MM.1S (cell line): ENCODE results near the gene RAB8A.
A peak's percentile ranks its signal among the peaks of the same experiment; 100 is the strongest.

Experiments used
- DNase-seq: peaks from one replicate; pipeline ENCODE4 v3.0.0-alpha.2; 2015
- H2AFZ ChIP-seq: fragments of 300-600 bp; sonication (generic); 2 replicates; pipeline ENCODE4 v1.6.0; 2016; ENCODE audit warnings: antibody characterized with exemption, low read length
- H3F3A ChIP-seq: fragments of 300-600 bp; sonication (generic); 2 replicates; pipeline ENCODE4 v1.6.1; 2016; ENCODE audit warnings: mild to moderate bottlenecking, antibody characterized with exemption, low read length, moderate library complexity, mixed read lengths; ENCODE audit not compliant: insufficient read depth
- H3K27ac ChIP-seq: fragments of 300-600 bp; sonication (generic); 2 replicates; pipeline ENCODE4 v1.5.1; 2016; ENCODE audit warnings: mild to moderate bottlenecking, low read length
- H3K27me3 ChIP-seq: fragments of 300-600 bp; sonication (generic); replicated peaks from 2 replicates; pipeline ENCODE4 v1.6.0; 2016; ENCODE audit warnings: low read length; ENCODE audit not compliant: insufficient read depth
- H3K36me3 ChIP-seq: fragments of 300-600 bp; sonication (generic); replicated peaks from 2 replicates; pipeline ENCODE4 v1.6.1; 2016; ENCODE audit warnings: mild to moderate bottlenecking, low read length, mixed read lengths; ENCODE audit not compliant: insufficient read depth
- H3K4me1 ChIP-seq: fragments of 300-600 bp; sonication (generic); 2 replicates; pipeline ENCODE4 v1.6.1; 2016; ENCODE audit warnings: low read length, mixed read lengths
- H3K4me2 ChIP-seq: fragments of 300-600 bp; sonication (generic); 2 replicates; pipeline ENCODE4 v1.6.0; 2016; ENCODE audit warnings: low read depth, low read length
- H3K4me3 ChIP-seq: fragments of 300-600 bp; sonication (generic); 2 replicates; pipeline ENCODE4 v1.5.1; 2016; ENCODE audit warnings: low read length, mixed read lengths
- H3K79me2 ChIP-seq: fragments of 300-600 bp; sonication (generic); 2 replicates; pipeline ENCODE4 v1.6.1; 2016; ENCODE audit warnings: mixed run types, low read length, mixed read lengths
- H3K9ac ChIP-seq: fragments of 300-600 bp; sonication (generic); 2 replicates; pipeline ENCODE4 v1.6.1; 2016; ENCODE audit warnings: low read length, mixed read lengths
- H3K9me2 ChIP-seq: fragments of 300-600 bp; sonication (generic); replicated peaks from 2 replicates; pipeline ENCODE4 v1.6.1; 2016; ENCODE audit warnings: mild to moderate bottlenecking, low read length, mixed read lengths; ENCODE audit not compliant: insufficient read depth
- H3K9me3 ChIP-seq: fragments of 300-600 bp; sonication (generic); replicated peaks from 2 replicates; pipeline ENCODE4 v1.6.1; 2016; ENCODE audit warnings: mild to moderate bottlenecking, low read length, mixed read lengths; ENCODE audit not compliant: insufficient read depth
- H4K20me1 ChIP-seq: fragments of 300-600 bp; sonication (generic); 2 replicates; pipeline ENCODE4 v1.6.1; 2016; ENCODE audit warnings: mild to moderate bottlenecking, low read length, moderate library complexity, mixed read lengths; ENCODE audit not compliant: insufficient read depth
- CTCF ChIP-seq: fragments of 300-600 bp; sonication (generic); IDR thresholded peaks from 2 replicates; pipeline ENCODE4 v1.5.1; 2016; ENCODE audit warnings: antibody characterized with exemption, low read length, mixed read lengths
- EZH2 ChIP-seq: fragments of 300-600 bp; sonication (generic); optimal IDR thresholded peaks from 2 replicates; pipeline ENCODE3; 2017; ENCODE audit warnings: low read depth, mild to moderate bottlenecking, antibody characterized with exemption, low read length, mixed read lengths
- EZH2phosphoT487 ChIP-seq: fragments of 300-600 bp; sonication (generic); IDR thresholded peaks from 2 replicates; pipeline ENCODE4 v1.6.1; 2018; ENCODE audit warnings: antibody characterized with exemption, low read length

RAB8A gene

GRCh38 chr19:16076958-16077611 is 34.6 kb upstream of the RAB8A start:
- DNase-seq: peak; percentile 30
- Histone ChIP-seq H3K9ac (peak overlapping the region; percentile 98), H3F3A (peaks cover 50% of the 10 kb centered on the region), H3K36me3 (peaks cover 12% of the 10 kb centered on the region; the same call in 1 of the 2 replicates), H3K4me2 (peak overlapping the region; percentile 91), H2AFZ (no peak overlapping the region), H3K27me3 (no peaks in the 10 kb centered on the region), H3K27ac (peak overlapping the region; percentile 97), H3K4me1 (peaks cover 18% of the 10 kb centered on the region), H3K9me3 (no peaks in the 10 kb centered on the region), H3K79me2 (peaks cover 55% of the 10 kb centered on the region), H3K9me2 (no peaks in the 10 kb centered on the region), H3K4me3 (peak overlapping the region; percentile 99), H4K20me1 (no peaks in the 10 kb centered on the region)
- TF ChIP-seq EZH2phosphoT487 (no peak), CTCF (no peak), EZH2 (no peak)

GRCh38 chr19:16077984-16078758 is 33.5 kb upstream of the RAB8A start:
- H3F3A ChIP-seq: peaks cover 50% of the 10 kb centered on the region
- peak overlapping the region; percentile 91 for H3K4me2 ChIP-seq
- no peaks in the 10 kb centered on the region for H3K9me3 ChIP-seq
- H3K27ac ChIP-seq: peak overlapping the region; percentile 97
- TF ChIP-seq EZH2phosphoT487: no peak
- TF ChIP-seq CTCF: no peak
- TF ChIP-seq EZH2: no peak
- H3K4me1 ChIP-seq: peaks cover 18% of the 10 kb centered on the region
- peaks cover 66% of the 10 kb centered on the region for H3K79me2 ChIP-seq
- peaks cover 14% of the 10 kb centered on the region; the same call in 1 of the 2 replicates for H3K36me3 ChIP-seq
- H3K9me2 ChIP-seq: no peaks in the 10 kb centered on the region
- peak; percentile 68 for DNase-seq
- H4K20me1 ChIP-seq: no peaks in the 10 kb centered on the region
- peak overlapping the region; percentile 99 for H3K4me3 ChIP-seq
- H3K9ac ChIP-seq: peak overlapping the region; percentile 98
- no peak overlapping the region for H2AFZ ChIP-seq
- H3K27me3 ChIP-seq: no peaks in the 10 kb centered on the region

- Histone ChIP-seq H3F3A (peaks cover 50% of the 10 kb centered on the region), H2AFZ (no peak overlapping the region), H3K79me2 (peaks cover 75% of the 10 kb centered on the region), H3K9ac (peak overlapping the region; percentile 98), H4K20me1 (no peaks in the 10 kb centered on the region), H3K4me2 (peak overlapping the region; percentile 91), H3K36me3 (peaks cover 14% of the 10 kb centered on the region; the same call in 1 of the 2 replicates), H3K4me1 (peaks cover 18% of the 10 kb centered on the region), H3K9me3 (no peaks in the 10 kb centered on the region), H3K9me2 (no peaks in the 10 kb centered on the region), H3K4me3 (peak overlapping the region; percentile 99), H3K27me3 (no peaks in the 10 kb centered on the region), H3K27ac (peak overlapping the region; percentile 97)
- DNase-seq: peak; percentile 96
- TF ChIP-seq EZH2phosphoT487 (no peak), CTCF (no peak), EZH2 (no peak)
These were observed 32.7 kb upstream of the RAB8A start for GRCh38 chr19:16078759-16079707.
